Psoas muscle (tissue), 8 donors: Measurements from ENCODE around the gene DISC1. TPM values are rescaled to one million over a fixed set of nuclear protein-coding genes. Genes with fewer than 3 reads are reported as not detected.

Source experiments
- ATAC-seq, 4 donors: fragments of 200-7000 bp; cut with Tn5 transposase; one replicate each; pipeline ENCODE4 v1.9.1; 2020; ENCODE audit warnings: moderate library complexity in 3 of 4, mild to moderate bottlenecking in 2 of 4
- DNase-seq, 2 donors: peaks; one replicate each; pipeline ENCODE4 v3.0.0-alpha.2; 2020
- H3K27ac ChIP-seq: fragments of 200-600 bp; one replicate; pipeline ENCODE4 v1.8.0; 2022
- H3K27me3 ChIP-seq, 3 donors: fragments of 200-600 bp in 1 of 3; one replicate each; pipeline versions ENCODE4 v1.6.1 to v1.8.0; 2013 to 2022; ENCODE audit warnings: low read length in 2 of 3, mild to moderate bottlenecking in 2 of 3, moderate library complexity in 1 of 3; ENCODE audit not compliant: insufficient read depth in 3 of 3
- H3K36me3 ChIP-seq, 2 donors: fragments of 200-600 bp in 1 of 2; one replicate each; pipeline versions ENCODE4 v1.6.1 to v1.8.0; 2013 to 2022; ENCODE audit warnings: low read depth in 1 of 2, mild to moderate bottlenecking in 1 of 2, moderate library complexity in 1 of 2; ENCODE audit not compliant: insufficient read depth in 1 of 2
- H3K4me1 ChIP-seq: fragments of 200-600 bp; one replicate; pipeline ENCODE4 v1.8.0; 2022
- H3K4me3 ChIP-seq: fragments of 200-600 bp; one replicate; pipeline ENCODE4 v1.8.0; 2022; ENCODE audit warnings: mild to moderate bottlenecking
- H3K9me3 ChIP-seq: fragments of 200-600 bp; one replicate; pipeline ENCODE4 v1.8.0; 2022
- CTCF ChIP-seq: fragments of 200-600 bp; IDR thresholded peaks from one replicate; pipeline ENCODE4 v1.8.0; 2022; ENCODE audit warnings: antibody characterized with exemption
- WGBS, 3 donors: extraction: QIAGEN DNeasy Blood & Tissue Kit; methylation state at CpG; one replicate each; pipeline versions ENCODE4 v1.1.6 to v1.1.7; 2013; 5-methylcytosine and 5-hydroxymethylcytosine counted together
- intact Hi-C, 2 donors: fragments of 100-400 bp; cut with DNase I; formaldehyde crosslinking; loops; one replicate each; pipeline versions ENCODE4 v1.11.0 to v1.14.2; 2022
- polyA plus RNA-seq, 3 donors: library from polyadenylated mRNA; stranded (reverse); fragments of 200-250 nt; gene quantifications; one replicate each; pipeline ENCODE4 v1.2.3, GENCODE V29; 2013
- total RNA-seq, 4 donors: library from RNA; stranded (reverse); fragmentation: NEBNext Ultra II Directional in 2 of 4; extraction: Animal tissue kit (Norgen Biotek cat#: 25700) in 2 of 4; gene quantifications; one replicate each; pipeline versions ENCODE4 v1.2.1 to v1.2.4, GENCODE V29; 2021 to 2023
- donor health status: healthy with polysubstance abuse.
- donor health status: DM: no; HTN: no; CAD: no; lungs with moderate emphysema.
- donor health status: Bipolar disorder and iron deficiency.
- donor health status: healthy.
- donor health status: DM: yes; HTN: yes; CAD: no.
- donor health status: DM: no; HTN: no; CAD: no.
- donor health status: DM: no; HTN: no; CAD: no.
- donor health status: DM: yes; HTN: yes; CAD: no.

The DISC1 gene
- total and polyA plus RNA-seq, 7 donors = 0.35 to 2.8 (median 1.6) TPM

GRCh38 chr1:232017057-232017456, 390.5 kb downstream of the DISC1 start:
- H3K27me3 ChIP-seq = no peaks in the 10 kb centered on the region
- no peak overlapping the region for H3K4me3 ChIP-seq
- no peaks in the 10 kb centered on the region for H3K9me3 ChIP-seq
- no peak for TF ChIP-seq CTCF
- intact Hi-C loops = no loop called here
- no peaks in the 10 kb centered on the region for H3K4me1 ChIP-seq
- H3K36me3 ChIP-seq = no peaks in the 10 kb centered on the region
- 94 to 96% (median 96%) methylated on average over 2 of the region's 2 CpGs for WGBS, 3 donors
- ATAC-seq = no peak
- DNase-seq = no peak
- no peak overlapping the region for H3K27ac ChIP-seq

- Histone ChIP-seq H3K4me1 (no peaks in the 10 kb centered on the region), H3K27me3 (no peaks in the 10 kb centered on the region), H3K4me3 (no peak overlapping the region), H3K36me3 (no peaks in the 10 kb centered on the region), H3K27ac (no peak overlapping the region), H3K9me3 (no peaks in the 10 kb centered on the region)
- no peak for DNase-seq
- ATAC-seq = no peak
- intact Hi-C loops = no loop called here
- TF ChIP-seq CTCF = no peak
- 89 to 91% (median 91%) methylated on average over 1 of the region's 1 CpG for WGBS, 3 donors
Observed at GRCh38 chr1:232017759-232018158, 391.2 kb downstream of the DISC1 start.

- Histone ChIP-seq H3K4me1 (no peaks in the 10 kb centered on the region), H3K9me3 (no peaks in the 10 kb centered on the region), H3K36me3 (no peaks in the 10 kb centered on the region), H3K27ac (no peak overlapping the region), H3K4me3 (no peak overlapping the region), H3K27me3 (no peaks in the 10 kb centered on the region)
- no peak for DNase-seq
- no peak for TF ChIP-seq CTCF
- no peak for ATAC-seq
- intact Hi-C loops = no loop called here
- 45 to 58% (median 51%) methylated on average over 3 of the region's 3 CpGs for WGBS, 3 donors
Observed at GRCh38 chr1:232018231-232019025, 391.8 kb downstream of the DISC1 start.

- H3K27me3 ChIP-seq = no peaks in the 10 kb centered on the region
- intact Hi-C loops = no loop called here
- H3K4me1 ChIP-seq = no peaks in the 10 kb centered on the region
- TF ChIP-seq CTCF = no peak
- no peak overlapping the region for H3K27ac ChIP-seq
- no peaks in the 10 kb centered on the region for H3K9me3 ChIP-seq
- DNase-seq (no peak), ATAC-seq (no peak)
- WGBS, 3 donors = 82 to 94% (median 85%) methylated on average over 5 of the region's 5 CpGs
- H3K4me3 ChIP-seq = no peak overlapping the region
- H3K36me3 ChIP-seq = no peaks in the 10 kb centered on the region
Observed at GRCh38 chr1:232019026-232019340, 392.4 kb downstream of the DISC1 start.

- TF ChIP-seq CTCF = no peak
- no peaks in the 10 kb centered on the region for H3K9me3 ChIP-seq
Observed at GRCh38 chr1:232020352-232020751, 393.8 kb downstream of the DISC1 start.

More at GRCh38 chr1:232020352-232020751, 393.8 kb downstream of the DISC1 start:
- Histone ChIP-seq H3K4me3 (no peak overlapping the region), H3K27ac (no peak overlapping the region), H3K36me3 (no peaks in the 10 kb centered on the region), H3K4me1 (no peaks in the 10 kb centered on the region), H3K27me3 (no peaks in the 10 kb centered on the region)
- no peak for ATAC-seq
- intact Hi-C loops = no loop called here
- DNase-seq = no peak
- 95 to 100% (median 100%) methylated on average over 1 of the region's 1 CpG for WGBS, 3 donors
